SKM-1 (cell line): ENCODE data around the gene DPP8.
"Not testable (repeated sequence)": the region's sequence is repeated elsewhere in the genome, so short reads cannot be mapped to it uniquely, and the experiment has no call there.

ENCODE experiments used
- DNase-seq: peaks from one replicate; lab custom pipeline; 2025; ENCODE audit not compliant: unreplicated experiment; lab: John Stamatoyannopoulos, UW

The DPP8 gene

GRCh38 chr15:65406424-65407000 is 111.0 kb downstream of the DPP8 start:
- DNase-seq = no peak

- no peak for DNase-seq
Measured at GRCh38 chr15:65405791-65406423, 111.6 kb downstream of the DPP8 start.

GRCh38 chr15:65404186-65404872 is 113.2 kb downstream of the DPP8 start:
- DNase-seq = no peak

GRCh38 chr15:65402961-65403360 is 114.5 kb downstream of the DPP8 start:
- no peak for DNase-seq

- DNase-seq = no peak
Measured at GRCh38 chr15:65401611-65402240, 115.8 kb downstream of the DPP8 start.

- DNase-seq = peak; percentile 75
Measured at GRCh38 chr15:65400760-65401610, 116.5 kb downstream of the DPP8 start.

- DNase-seq = no peak
Measured at GRCh38 chr15:65399997-65400396, 117.5 kb downstream of the DPP8 start.

GRCh38 chr15:65399001-65399706 is 118.3 kb downstream of the DPP8 start:
- DNase-seq = no peak

GRCh38 chr15:65398486-65398885 is 119.0 kb downstream of the DPP8 start:
- not testable (repeated sequence) for DNase-seq

- no peak for DNase-seq
Measured at GRCh38 chr15:65396965-65397317, 120.5 kb downstream of the DPP8 start.

GRCh38 chr15:65396283-65396964 is 121.1 kb downstream of the DPP8 start:
- no peak for DNase-seq

GRCh38 chr15:65395567-65396202 is 121.8 kb downstream of the DPP8 start:
- no peak for DNase-seq

- no peak for DNase-seq
Measured at GRCh38 chr15:65394936-65395335, 122.6 kb downstream of the DPP8 start.

GRCh38 chr15:65394280-65394789 is 123.2 kb downstream of the DPP8 start:
- no peak for DNase-seq

- DNase-seq = no peak
Measured at GRCh38 chr15:65393557-65393956, 123.9 kb downstream of the DPP8 start.

GRCh38 chr15:65393091-65393490 is 124.4 kb downstream of the DPP8 start:
- DNase-seq = no peak
